Fibroblast of villous mesenchyme (primary cell): Measurements from ENCODE around the gene ZNF584. TPM values are rescaled to one million over a fixed set of nuclear protein-coding genes. Genes with fewer than 3 reads are reported as not detected.

Source experiments
- DNase-seq: peaks from one replicate; pipeline ENCODE4 v3.0.0-alpha.2; 2010; ENCODE audit warnings: low read depth
- H3K4me3 ChIP-seq: 2 replicates; pipeline ENCODE4 v1.5.1; 2011; ENCODE audit warnings: low read depth, mild to moderate bottlenecking, low read length
- total RNA-seq: library from RNA; depleted of rRNA; stranded (reverse); fragments of >200 nt; gene quantifications from 2 replicates; pipeline ENCODE4 v1.2.3, GENCODE V29; 2012
- TF ChIP-seq, protein P1 (sequence below): IDR thresholded peaks from 2 replicates; pipeline ENCODE4 v1.5.1; 2012; ENCODE audit warnings: low read depth, mild to moderate bottlenecking, low read length; ENCODE audit not compliant: insufficient read depth

Gene ZNF584
- total RNA-seq, 1 donor, result 26.3 TPM

DNA sequence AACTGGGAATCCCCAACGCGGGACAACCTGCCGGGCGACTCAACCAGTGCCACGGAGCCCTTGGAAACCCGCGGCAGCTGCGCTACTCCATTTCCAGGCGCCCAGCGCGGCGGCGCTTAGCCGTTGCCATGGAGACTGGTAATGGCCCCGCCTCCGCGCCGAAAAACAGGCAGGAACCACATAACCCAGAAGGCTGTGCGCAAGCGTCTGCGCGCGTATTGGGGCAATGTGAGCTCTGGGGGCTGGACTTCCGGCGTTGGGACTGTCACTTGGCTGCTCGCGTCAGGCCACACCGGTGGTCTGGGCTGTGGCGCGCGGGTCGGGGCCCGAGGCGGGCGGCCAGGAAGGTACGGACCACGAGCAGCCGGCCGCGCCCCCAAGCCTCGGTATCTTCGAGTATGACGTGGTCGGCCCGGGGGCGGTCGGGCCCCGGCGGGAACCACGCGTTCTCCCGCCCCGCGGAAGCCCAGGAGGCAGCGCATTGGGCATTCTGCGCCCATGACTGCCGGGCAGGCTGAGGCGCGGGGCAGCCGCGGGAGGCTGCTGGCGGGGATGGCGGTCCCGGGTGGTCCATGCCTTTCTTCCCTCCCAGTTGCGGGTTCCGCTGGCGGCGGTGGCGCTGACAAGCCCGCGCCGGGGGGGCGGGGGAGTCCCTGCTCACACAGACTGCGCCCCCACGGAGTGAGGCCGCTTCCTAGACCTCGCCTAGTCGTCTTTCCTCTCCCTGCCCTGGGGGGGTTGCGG lies 43.1 kb downstream of the ZNF584 start, which contains the start of gene ZNF324B:
Gene ZNF324B (plus strand): TSS at position 265 of the 744 bp plus-strand sequence. CDS start 2,080 bp downstream, outside the sequence.
- peak; percentile 95 for DNase-seq
- H3K4me3 ChIP-seq, result peak within 1 kb of the TSS; percentile 77
- TF ChIP-seq, protein P1, sequence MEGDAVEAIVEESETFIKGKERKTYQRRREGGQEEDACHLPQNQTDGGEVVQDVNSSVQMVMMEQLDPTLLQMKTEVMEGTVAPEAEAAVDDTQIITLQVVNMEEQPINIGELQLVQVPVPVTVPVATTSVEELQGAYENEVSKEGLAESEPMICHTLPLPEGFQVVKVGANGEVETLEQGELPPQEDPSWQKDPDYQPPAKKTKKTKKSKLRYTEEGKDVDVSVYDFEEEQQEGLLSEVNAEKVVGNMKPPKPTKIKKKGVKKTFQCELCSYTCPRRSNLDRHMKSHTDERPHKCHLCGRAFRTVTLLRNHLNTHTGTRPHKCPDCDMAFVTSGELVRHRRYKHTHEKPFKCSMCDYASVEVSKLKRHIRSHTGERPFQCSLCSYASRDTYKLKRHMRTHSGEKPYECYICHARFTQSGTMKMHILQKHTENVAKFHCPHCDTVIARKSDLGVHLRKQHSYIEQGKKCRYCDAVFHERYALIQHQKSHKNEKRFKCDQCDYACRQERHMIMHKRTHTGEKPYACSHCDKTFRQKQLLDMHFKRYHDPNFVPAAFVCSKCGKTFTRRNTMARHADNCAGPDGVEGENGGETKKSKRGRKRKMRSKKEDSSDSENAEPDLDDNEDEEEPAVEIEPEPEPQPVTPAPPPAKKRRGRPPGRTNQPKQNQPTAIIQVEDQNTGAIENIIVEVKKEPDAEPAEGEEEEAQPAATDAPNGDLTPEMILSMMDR, result no peak

DNA sequence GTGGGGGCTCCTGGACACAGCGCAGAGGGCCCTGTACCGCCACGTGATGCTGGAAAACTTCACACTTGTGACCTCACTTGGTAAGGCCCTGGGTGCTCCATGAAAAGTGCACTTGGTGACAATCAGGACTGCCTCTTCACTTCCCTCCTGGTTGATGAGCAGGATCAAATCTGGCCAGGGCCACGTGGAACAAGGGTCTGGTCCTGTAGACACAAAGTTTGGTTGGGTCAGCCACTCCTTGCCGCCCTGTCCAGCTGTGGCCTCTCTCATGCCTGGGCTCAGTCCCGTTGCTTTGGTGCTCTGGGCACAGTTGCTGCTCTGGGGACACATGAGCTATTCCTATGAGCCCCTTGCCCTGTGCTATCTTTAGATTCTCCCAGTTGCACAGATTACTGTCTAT lies 45.3 kb downstream of the ZNF584 start:
- no peak overlapping the region for H3K4me3 ChIP-seq
- no peak for DNase-seq
- TF ChIP-seq, protein P1, result no peak

DNA sequence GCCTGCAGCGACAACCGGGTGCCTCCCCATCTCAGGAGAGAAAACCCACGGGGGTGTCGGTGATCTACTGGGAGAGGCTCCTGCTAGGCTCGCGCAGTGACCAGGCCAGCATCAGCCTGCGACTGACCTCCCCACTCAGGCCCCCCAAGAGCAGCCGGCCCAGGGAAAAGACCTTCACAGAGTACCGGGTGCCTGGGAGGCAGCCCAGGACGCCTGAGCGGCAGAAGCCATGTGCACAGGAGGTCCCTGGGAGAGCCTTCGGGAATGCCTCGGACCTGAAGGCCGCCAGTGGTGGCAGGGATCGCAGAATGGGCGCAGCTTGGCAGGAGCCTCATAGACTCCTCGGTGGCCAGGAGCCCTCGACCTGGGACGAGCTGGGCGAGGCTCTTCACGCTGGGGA lies 46.9 kb downstream of the ZNF584 start:
- TF ChIP-seq, protein P1, result no peak
- no peak overlapping the region for H3K4me3 ChIP-seq
- DNase-seq, result no peak

DNA sequence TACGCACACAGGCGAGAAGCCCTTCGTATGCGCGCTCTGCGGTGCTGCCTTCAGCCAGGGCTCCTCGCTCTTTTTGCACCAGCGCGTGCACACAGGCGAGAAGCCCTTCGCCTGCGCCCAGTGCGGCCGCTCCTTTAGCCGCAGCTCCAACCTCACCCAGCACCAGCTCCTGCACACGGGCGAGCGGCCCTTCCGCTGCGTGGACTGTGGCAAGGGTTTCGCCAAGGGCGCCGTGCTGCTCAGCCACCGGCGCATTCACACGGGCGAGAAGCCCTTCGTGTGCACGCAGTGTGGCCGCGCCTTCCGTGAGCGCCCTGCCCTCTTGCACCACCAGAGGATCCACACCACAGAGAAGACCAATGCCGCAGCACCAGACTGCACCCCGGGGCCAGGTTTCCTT lies 47.7 kb downstream of the ZNF584 start:
- DNase-seq, result no peak
- no peak overlapping the region for H3K4me3 ChIP-seq
- TF ChIP-seq, protein P1, result no peak

DNA sequence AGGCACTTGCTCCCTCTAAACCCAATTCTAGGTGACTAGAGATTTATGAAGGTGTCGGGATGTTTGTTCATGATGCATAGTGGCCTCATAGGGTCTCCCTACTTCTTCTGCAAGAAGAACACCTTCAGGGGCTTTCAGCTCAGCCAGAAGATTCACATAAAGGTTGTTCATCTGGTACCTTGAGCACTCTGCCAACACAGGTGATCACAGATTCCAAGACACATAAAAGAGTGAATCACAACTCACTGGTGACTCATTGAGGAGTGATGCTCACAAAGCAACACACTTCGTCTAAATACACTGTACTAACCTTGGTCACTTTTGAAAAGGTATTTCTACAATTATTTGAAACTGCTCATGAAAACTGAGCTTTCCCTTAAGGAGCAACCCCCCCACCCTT lies 51.6 kb downstream of the ZNF584 start:
- H3K4me3 ChIP-seq, result no peak overlapping the region
- TF ChIP-seq, protein P1, result no peak
- DNase-seq, result no peak

DNA sequence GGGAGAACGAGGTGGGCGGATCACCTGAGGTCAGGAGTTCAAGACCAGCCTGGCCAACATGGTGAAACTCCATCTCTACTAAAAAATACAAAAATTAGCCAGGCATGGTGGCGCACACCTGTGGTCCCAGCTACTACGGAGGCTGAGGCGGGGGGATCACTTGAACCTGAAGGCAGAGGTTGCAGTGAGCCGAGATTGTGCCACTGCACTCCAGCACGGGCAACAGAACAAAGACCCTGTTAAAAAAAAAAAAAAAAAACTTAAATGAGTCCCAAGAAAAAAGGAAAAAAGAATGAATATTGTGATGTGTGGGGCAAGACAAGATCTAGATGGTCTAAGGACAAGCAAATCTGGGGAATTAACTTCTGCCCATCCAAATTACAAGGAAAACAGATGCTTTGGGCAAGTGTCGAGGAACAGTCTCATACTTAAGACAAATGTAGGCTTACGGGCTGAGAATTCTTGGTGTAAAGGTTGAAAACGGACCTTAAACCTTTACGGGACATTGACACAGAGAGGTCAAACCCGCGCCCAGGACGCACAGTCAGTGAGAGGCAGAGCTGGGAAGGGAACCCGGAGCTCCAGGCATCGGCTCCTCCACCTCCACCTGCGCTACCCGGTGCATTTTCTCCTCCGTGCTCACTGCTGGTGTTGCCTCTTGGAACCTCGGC lies 57.8 kb downstream of the ZNF584 start:
- TF ChIP-seq, protein P1, result no peak
- DNase-seq, result no peak
- peak overlapping the region; percentile 80 for H3K4me3 ChIP-seq
